K562 treated with DMSO at 1 percent for 24 hours (cell line): ENCODE results near the gene XAB2. TPM values are rescaled to one million over a fixed set of nuclear protein-coding genes. Genes with fewer than 3 reads are reported as not detected.

Experiments used
- total RNA-seq: library from RNA; unstranded; fragments of 300-600 nt; gene quantifications from 2 replicates; pipeline ENCODE4 v1.2.3, GENCODE V29; 2022; ENCODE audit warnings: low read depth; ENCODE audit not compliant: insufficient read depth

Gene XAB2
- total RNA-seq, result 108 and 119 TPM in 2 replicates

DNA sequence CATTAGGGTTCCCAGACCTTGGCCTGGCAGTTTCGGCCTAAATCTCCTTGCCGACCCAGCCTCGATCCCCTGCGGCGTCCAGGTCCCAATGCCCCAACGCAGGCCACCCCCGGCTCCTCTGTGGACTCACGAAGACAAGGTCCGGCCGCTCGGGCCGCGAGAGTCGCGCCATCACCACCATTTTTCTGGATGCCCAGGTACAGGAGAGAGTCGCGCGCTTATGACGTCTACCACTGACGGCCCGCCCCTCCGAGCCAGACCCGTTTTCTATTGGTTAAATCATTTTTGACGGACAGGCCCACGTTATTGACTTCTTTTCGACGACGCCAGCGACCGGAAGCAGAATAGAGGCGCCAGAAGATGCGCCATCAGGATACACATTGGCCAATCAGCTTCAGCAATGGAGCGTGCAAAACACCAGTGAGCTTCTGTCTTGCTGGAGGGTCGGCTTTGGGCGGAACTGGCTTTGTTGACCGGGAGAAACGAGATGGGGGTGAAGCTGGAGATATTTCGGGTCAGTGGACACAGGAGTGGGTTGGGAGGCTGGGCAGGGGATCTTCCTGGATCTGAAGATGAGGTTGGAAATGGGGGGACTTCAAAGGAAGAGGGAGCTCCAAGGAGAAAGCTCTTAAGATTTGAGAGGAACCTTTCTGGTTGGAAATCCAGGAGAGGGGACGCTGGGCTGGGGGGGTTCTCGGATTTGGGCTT, at the start of gene XAB2, which contains the start of gene PET100:
Gene XAB2 (minus strand): TSS at position 199 of the 708 bp plus-strand sequence. CDS start 18 bp downstream, at position 181.
Gene PET100 (plus strand): TSS at position 447 of the 708 bp plus-strand sequence. CDS start 41 bp downstream, at position 488.

DNA sequence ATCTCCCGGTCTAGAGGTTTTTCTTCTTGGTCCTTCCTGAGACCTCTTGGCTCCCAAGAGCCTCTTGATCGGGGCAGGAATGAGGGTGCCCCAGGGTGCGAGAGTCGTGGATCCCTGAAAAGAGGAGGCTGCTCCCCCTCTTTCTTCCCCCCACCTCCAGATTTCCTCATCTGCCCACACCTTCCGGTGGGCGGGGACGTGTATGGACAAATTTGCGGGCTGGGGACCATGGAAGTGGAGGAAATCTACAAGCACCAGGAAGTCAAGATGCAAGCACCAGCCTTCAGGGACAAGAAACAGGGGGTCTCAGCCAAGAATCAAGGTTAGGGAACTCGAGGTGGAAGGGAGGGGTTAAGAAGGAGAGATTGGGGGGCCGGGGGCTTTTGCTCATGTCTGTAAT, 47.5 kb upstream of the XAB2 start, which contains the start of gene MCEMP1:
Gene MCEMP1 (plus strand): TSS at position 237 of the 400 bp plus-strand sequence. CDS start 31 bp downstream, at position 268.

DNA sequence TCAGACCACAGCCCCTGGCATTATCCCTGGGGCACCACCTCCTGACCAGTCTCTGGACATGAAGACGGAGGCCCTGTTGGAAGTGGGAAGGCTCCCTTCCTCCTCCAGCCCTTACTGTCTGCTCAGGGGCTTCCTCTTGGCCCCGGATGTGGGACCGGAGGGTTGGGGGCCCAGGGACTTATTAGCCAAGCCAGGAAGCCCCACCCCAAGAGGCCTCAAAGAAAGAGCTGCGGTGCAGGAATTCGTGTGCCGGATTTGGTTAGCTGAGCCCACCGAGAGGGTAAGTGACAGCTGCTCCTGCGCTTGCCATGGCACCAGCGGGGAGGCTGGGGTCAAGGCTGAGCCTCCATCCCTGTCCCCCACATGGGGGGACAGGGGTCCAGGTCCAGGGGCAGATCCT, 39.5 kb upstream of the XAB2 start, which contains the start of gene RETN:
Gene RETN (plus strand): TSS at position 208 of the 400 bp plus-strand sequence. CDS start 278 bp downstream, outside the sequence.

DNA sequence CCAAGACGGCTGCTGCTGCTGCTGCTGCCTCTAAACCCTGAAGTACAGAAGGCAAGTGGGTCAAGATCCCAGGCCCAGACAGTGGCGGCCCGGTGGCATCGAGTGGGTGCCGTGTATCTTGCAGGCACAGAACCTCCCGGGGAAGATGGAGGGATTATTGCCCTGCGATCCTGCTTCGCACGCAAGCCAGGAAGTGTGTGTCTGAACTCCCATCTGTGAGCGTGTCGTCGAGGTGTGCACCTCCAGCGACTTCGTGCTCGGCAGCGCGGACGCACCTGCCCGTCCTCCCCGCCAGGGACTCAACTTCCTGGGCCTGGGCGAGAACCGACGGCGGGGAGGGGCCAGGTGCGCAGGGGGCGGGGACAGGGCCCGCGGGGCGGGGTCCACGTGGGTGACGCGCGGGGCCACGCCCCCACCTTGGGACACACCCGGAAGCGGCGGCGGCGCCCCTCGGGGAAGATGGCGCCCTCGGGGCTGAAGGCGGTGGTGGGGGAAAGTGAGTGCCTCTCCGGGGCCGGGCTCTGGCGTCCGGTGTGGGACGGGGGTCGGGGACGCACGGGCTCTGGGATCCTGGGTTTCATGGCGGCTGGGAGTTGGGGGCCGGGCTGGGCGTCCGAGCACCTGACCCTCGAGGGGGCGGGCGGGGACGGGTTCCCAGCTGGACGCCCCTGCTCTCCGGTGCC, 7.5 kb upstream of the XAB2 start, which contains the start of gene STXBP2:
Gene STXBP2 (plus strand): TSS at position 420 of the 683 bp plus-strand sequence. CDS start 40 bp downstream, at position 460.

DNA sequence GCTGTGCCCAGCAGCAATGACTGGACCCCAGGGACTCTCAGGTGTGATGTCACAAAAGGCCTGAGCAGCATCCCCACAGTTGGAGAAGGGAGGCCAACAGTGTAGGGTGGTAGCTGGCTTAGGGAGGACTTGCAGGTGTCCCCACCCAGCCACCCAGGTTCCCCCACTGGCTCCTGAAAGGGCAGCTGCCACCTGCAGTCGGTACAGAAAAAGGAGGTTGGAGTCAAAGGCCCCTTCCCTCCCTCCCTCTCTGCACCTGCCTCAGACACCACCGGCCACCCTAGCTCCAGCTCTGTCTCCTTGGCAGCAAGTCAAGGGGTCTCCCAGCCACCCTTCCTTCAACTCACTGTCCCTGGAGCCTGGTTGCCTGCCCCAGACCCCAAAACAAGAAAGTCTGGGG, 4.4 kb upstream of the XAB2 start, which contains the start of gene PCP2:
Gene PCP2 (minus strand): TSS at position 22 of the 400 bp plus-strand sequence. CDS start 262 bp downstream, outside the sequence.

DNA sequence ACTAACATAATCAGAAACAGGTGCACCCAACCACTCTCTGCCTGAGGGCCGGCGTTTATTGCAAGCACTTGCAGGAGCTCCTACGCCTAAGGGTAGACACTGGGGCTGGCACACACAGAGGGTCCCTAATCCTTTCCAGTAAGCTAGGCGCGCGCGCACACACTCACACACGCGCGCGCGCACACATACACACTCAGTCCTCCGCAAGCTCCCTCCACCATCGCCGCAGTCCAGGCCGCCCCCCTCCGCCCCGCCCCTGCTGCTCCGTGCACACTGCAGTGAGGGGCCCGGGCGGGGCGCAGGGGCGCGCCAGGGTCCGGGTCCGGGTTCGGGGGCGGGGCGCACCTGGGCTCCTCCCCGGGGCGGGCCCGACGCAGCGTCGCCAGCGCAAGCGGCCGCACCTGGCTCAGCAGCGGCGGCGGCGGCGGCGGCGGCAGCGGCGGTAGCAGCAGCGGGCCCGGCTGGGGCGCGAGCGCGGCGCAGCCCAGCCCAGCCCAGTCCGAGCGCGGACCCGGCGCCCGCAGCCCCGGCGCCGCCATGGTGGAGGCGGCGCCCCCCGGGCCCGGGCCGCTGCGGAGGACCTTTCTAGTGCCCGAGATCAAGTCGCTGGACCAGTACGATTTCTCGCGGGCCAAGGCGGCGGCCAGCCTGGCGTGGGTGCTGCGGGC, 33.7 kb downstream of the XAB2 start, which contains the start of gene CAMSAP3:
Gene CAMSAP3 (plus strand): TSS at position 398 of the 668 bp plus-strand sequence. CDS start 140 bp downstream, at position 538.

Other genes starting within 250 kb of the XAB2 start
- 8.6 and 12.1 TPM in 2 replicates for gene PEX11G, start 140.5 kb downstream of the XAB2 start, total RNA-seq
- 46.9 and 54.4 TPM in 2 replicates for gene ZNF358, start 113.4 kb downstream of the XAB2 start, total RNA-seq
- gene MCOLN1, start 106.9 kb downstream of the XAB2 start, total RNA-seq, result 28.1 and 29.2 TPM in 2 replicates
- gene PNPLA6, start 93.8 kb downstream of the XAB2 start, total RNA-seq, result 101 and 108 TPM in 2 replicates
- 3.4 and 3.8 TPM in 2 replicates for gene CAMSAP3, start 33.7 kb downstream of the XAB2 start, total RNA-seq
- 33.2 and 56.3 TPM in 2 replicates for gene PET100, start 248 bp upstream of the XAB2 start, total RNA-seq
- gene PCP2, start 4.2 kb upstream of the XAB2 start, total RNA-seq, result 2.6 and 6.6 TPM in 2 replicates
- 209 and 241 TPM in 2 replicates for gene STXBP2, start 7.6 kb upstream of the XAB2 start, total RNA-seq
- not detected in 2 replicates for gene RETN, start 39.5 kb upstream of the XAB2 start, total RNA-seq
- gene MCEMP1, start 47.5 kb upstream of the XAB2 start, total RNA-seq, result 1.3 and 1.4 TPM in 2 replicates
- gene TRAPPC5, start 51.3 kb upstream of the XAB2 start, total RNA-seq, result 175 and 188 TPM in 2 replicates
- gene FCER2, start 72.6 kb upstream of the XAB2 start, total RNA-seq, result 0.70 and 0.95 TPM in 2 replicates
- not detected in 2 replicates for gene CLEC4G, start 102.6 kb upstream of the XAB2 start, total RNA-seq
- gene CD209, start 118.0 kb upstream of the XAB2 start, total RNA-seq, result not detected in 2 replicates
- gene CLEC4M, start 133.7 kb upstream of the XAB2 start, total RNA-seq, result 0.54 TPM in 1 of 2 replicates, not detected in the other
- gene EVI5L, start 200.7 kb upstream of the XAB2 start, total RNA-seq, result 16.1 and 19.9 TPM in 2 replicates
- gene PRR36, start 244.8 kb upstream of the XAB2 start, total RNA-seq, result 0.44 TPM in 1 of 2 replicates, not detected in the other